ENCODE measurements around the gene LPA.

Gene LPA

GRCh38 chr6:160668589-160668988 is 4.5 kb upstream of the LPA start:
- no peak for DNase-seq (ENCODE audit: low read depth)
- TF ChIP-seq MYC (IDR thresholded peaks at IDR 0.05; ENCODE audit: low read depth, low read length) = no peak
- no peak overlapping the region for H3K4me3 ChIP-seq (ENCODE audit: low read depth, low read length)

DNA sequence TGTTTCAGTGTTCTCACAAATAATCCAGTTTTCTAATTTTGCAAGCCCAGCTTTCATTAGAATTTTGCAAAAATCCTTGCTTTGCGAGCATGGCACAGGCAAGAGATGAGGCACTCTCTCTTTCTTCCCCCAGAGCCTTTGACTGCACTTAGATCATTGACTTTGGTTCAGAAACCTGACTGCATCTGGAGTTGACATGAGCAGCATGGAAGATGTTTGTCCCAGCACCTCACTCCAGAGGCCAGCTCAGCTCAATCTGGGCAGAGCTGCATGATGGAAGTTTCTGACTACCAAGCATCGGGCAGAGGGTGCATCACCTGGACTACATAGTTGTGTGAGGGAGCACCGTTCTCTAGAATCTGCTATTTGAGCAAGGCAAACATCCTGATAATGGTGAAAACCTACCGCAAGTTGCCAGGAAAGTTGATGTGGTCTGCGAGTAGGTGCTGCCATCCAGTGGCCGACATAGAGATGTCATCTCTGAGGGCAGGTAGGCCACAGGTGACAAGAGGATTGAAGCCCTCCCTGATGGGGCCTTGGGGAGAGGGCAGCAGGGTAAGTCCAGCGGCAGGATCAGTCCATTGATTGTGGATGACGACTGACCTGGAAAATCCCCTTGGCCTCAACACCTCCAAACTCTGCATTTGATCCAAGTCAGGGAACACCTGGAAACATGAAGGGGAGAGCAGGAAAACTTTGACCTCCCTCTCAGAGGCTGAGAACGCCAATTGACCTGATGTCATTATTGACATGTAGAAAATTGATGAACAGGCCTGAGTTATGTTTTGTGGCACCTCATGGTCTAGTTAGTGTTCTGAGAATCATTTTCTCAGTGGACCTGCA is 3.8 kb upstream of the LPA start:
- DNase-seq (ENCODE audit: low read depth) = peak; percentile 59
- no peak overlapping the region for H3K4me3 ChIP-seq (ENCODE audit: low read depth, low read length)
- TF ChIP-seq CTCF (IDR thresholded peaks at IDR 0.05; ENCODE audit: low read depth, low read length) = peak; percentile 64
- TF ChIP-seq MYC (IDR thresholded peaks at IDR 0.05; ENCODE audit: low read depth, low read length) = no peak
- TF ChIP-seq, protein P1, sequence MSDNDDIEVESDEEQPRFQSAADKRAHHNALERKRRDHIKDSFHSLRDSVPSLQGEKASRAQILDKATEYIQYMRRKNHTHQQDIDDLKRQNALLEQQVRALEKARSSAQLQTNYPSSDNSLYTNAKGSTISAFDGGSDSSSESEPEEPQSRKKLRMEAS (IDR thresholded peaks at IDR 0.05; ENCODE audit: low read depth, low read length) = no peak
- no peak for TF ChIP-seq POLR2A (IDR thresholded peaks at IDR 0.05; ENCODE audit: extremely low read depth, insufficient read length)

DNA sequence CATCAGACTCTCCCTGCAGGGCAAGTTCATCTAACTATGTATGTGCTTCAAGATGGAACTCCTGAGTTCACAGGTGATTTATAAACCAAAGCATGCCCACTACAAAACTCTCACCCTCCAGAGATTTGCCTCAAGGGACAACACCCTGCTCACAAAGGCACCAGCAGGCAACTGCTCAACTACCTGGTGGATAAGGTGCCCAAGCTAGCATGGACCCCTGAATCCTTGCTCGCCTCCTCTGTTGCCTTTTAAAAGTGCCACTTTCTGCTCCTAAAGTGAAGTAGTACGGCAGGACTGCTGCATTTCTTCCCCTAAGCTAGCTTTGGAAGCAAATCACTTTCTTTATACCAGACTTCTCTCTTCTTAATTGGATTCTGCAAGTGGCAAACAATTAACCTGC is 1.2 kb downstream of the LPA start:
- H3K4me3 ChIP-seq (ENCODE audit: low read depth, low read length) = no peak overlapping the region
- no peak for DNase-seq (ENCODE audit: low read depth)
- TF ChIP-seq, protein P1 (IDR thresholded peaks at IDR 0.05; ENCODE audit: low read depth, low read length) = no peak
- TF ChIP-seq CTCF (IDR thresholded peaks at IDR 0.05; ENCODE audit: low read depth, low read length) (no peak), POLR2A (IDR thresholded peaks at IDR 0.05; ENCODE audit: extremely low read depth, insufficient read length) (no peak), MYC (IDR thresholded peaks at IDR 0.05; ENCODE audit: low read depth, low read length) (no peak)

DNA sequence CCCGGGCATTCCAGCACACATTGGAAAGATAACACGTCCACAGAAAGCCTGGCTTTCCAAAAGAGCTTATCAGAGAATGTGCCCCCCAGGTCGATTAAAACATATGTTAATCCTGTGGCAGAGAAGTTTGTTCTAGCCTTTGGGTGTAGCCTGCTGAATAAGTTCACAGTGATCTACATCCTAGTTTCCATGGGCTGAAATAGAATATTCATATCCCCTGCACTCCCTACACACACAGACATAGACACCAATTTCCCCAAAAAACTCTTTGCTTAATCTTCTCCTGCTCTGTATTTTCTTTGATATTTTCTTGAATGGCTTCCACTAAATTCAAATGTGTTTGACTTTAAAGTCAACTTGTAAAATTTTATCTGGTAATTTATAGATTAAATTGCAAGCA is 1.6 kb downstream of the LPA start:
- TF ChIP-seq POLR2A (IDR thresholded peaks at IDR 0.05; ENCODE audit: extremely low read depth, insufficient read length) = no peak
- TF ChIP-seq MYC (IDR thresholded peaks at IDR 0.05; ENCODE audit: low read depth, low read length) = no peak
- TF ChIP-seq CTCF (IDR thresholded peaks at IDR 0.05; ENCODE audit: low read depth, low read length) = no peak
- TF ChIP-seq, protein P1 (IDR thresholded peaks at IDR 0.05; ENCODE audit: low read depth, low read length) = no peak
- no peak for DNase-seq (ENCODE audit: low read depth)
- no peak overlapping the region for H3K4me3 ChIP-seq (ENCODE audit: low read depth, low read length)

- TF ChIP-seq MYC (IDR thresholded peaks at IDR 0.05; ENCODE audit: low read depth, low read length) = no peak
- TF ChIP-seq CTCF (IDR thresholded peaks at IDR 0.05; ENCODE audit: low read depth, low read length) = no peak
- TF ChIP-seq, protein P1 (IDR thresholded peaks at IDR 0.05; ENCODE audit: low read depth, low read length) = no peak
- no peak for TF ChIP-seq POLR2A (IDR thresholded peaks at IDR 0.05; ENCODE audit: extremely low read depth, insufficient read length)
- DNase-seq (ENCODE audit: low read depth) = no peak
Observed at GRCh38 chr6:160661216-160661615, 2.9 kb downstream of the LPA start.

DNA sequence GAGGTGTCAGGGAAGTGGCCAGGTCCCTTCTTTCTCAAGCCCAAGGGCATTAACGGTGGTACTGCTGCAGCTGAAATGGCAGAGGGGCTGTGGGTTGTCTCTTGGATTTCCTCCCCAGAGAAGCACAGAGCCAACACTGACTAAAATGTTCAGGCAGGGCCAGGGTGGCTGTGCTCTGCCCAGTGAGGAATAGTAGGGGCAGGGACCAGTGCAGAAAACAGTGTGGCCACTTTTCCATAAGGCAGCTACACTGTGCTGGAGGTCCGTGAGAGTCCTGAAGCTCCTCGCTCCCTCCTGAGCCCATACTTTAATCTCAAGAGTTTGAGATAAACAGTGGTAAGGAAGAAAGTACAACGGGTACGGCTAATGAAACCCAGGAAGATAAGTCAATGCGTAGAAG is 4.5 kb downstream of the LPA start:
- no peak overlapping the region for H3K4me3 ChIP-seq (ENCODE audit: low read depth, low read length)
- TF ChIP-seq MYC (IDR thresholded peaks at IDR 0.05; ENCODE audit: low read depth, low read length) (no peak), POLR2A (IDR thresholded peaks at IDR 0.05; ENCODE audit: extremely low read depth, insufficient read length) (no peak), CTCF (IDR thresholded peaks at IDR 0.05; ENCODE audit: low read depth, low read length) (no peak)
- TF ChIP-seq, protein P1 (IDR thresholded peaks at IDR 0.05; ENCODE audit: low read depth, low read length) = no peak
- no peak for DNase-seq (ENCODE audit: low read depth)

More at GRCh38 chr6:160661216-160661615, 2.9 kb downstream of the LPA start:
- H3K4me3 ChIP-seq (ENCODE audit: low read depth, low read length) = no peak overlapping the region

All from NB4 (cell line).